H1 (cell line): Measurements from ENCODE around the gene TMEM18. TPM values are rescaled to one million over a fixed set of nuclear protein-coding genes. Genes with fewer than 3 reads are reported as not detected.
A peak's percentile ranks its signal among the peaks of the same experiment; 100 is the strongest.

ENCODE experiments used
- CTCF ChIA-PET: fragments of 300-600 bp; sonication (Branson Sonifier 250); formaldehyde crosslinking; loops from one replicate; lab custom pipeline; 2021; ENCODE audit not compliant: partially characterized antibody; lab: Charles Lee
- POLR2A ChIA-PET: fragments of 300-600 bp; sonication (Branson Sonifier 250); formaldehyde crosslinking; loops from one replicate; lab custom pipeline; 2021; ENCODE audit warnings: inconsistent platforms; ENCODE audit not compliant: partially characterized antibody; lab: Charles Lee
- DNase-seq, 2 experiments: peaks; one replicate each; pipeline versions ENCODE4 v3.0.0 to v3.0.0-alpha.2; 2010 to 2022; ENCODE audit warnings: low spot score in 2 of 2, low read depth in 1 of 2, mixed read lengths in 1 of 2
- FAIRE-seq: peaks from 2 replicates; lab custom pipeline; 2011; peaks lifted over from hg19 to GRCh38; lab: Jason Lieb, UNC
- H2AFZ ChIP-seq: 2 replicates; pipeline ENCODE4 v1.8.1; 2012; ENCODE audit warnings: low read length, inconsistent platforms
- H2AK5ac ChIP-seq: 2 replicates; pipeline ENCODE4 v1.6.1; 2013; ENCODE audit warnings: low read depth, low read length
- H2BK120ac ChIP-seq: replicated peaks from 2 replicates; pipeline ENCODE3; 2013; ENCODE audit warnings: low read depth, low read length, inconsistent platforms
- H2BK12ac ChIP-seq: 2 replicates; pipeline ENCODE4 v1.6.1; 2013; ENCODE audit warnings: low read depth, low read length
- H2BK15ac ChIP-seq: 2 replicates; pipeline ENCODE4 v1.6.1; 2013; ENCODE audit warnings: low read length
- H2BK20ac ChIP-seq: 2 replicates; pipeline ENCODE4 v1.6.1; 2013; ENCODE audit warnings: low read length
- H2BK5ac ChIP-seq: 2 replicates; pipeline ENCODE4 v1.6.1; 2013; ENCODE audit warnings: low read depth, low read length
- H3K14ac ChIP-seq: 2 replicates; pipeline ENCODE4 v1.6.1; 2013; ENCODE audit warnings: inconsistent platforms; ENCODE audit not compliant: insufficient read length
- H3K18ac ChIP-seq: 2 replicates; pipeline ENCODE4 v1.6.1; 2013; ENCODE audit warnings: low read length; ENCODE audit errors: extremely low read depth
- H3K23ac ChIP-seq: 2 replicates; pipeline ENCODE4 v1.6.1; 2013; ENCODE audit warnings: inconsistent platforms; ENCODE audit not compliant: insufficient read length
- H3K23me2 ChIP-seq: 2 replicates; pipeline ENCODE4 v1.6.1; 2013; ENCODE audit warnings: low read depth, low read length
- H3K27ac ChIP-seq: 2 replicates; pipeline ENCODE4 v1.6.1; 2011; ENCODE audit warnings: low read depth, low read length, inconsistent platforms
- H3K27me3 ChIP-seq, 4 experiments: replicated peaks in 1 of 4; 1 replicate in 1 of 4; 2 replicates in 3 of 4; pipeline versions ENCODE4 v1.6.1 to v1.8.1; 2011 to 2013; ENCODE audit warnings: low read length in 3 of 4, mild to moderate bottlenecking in 3 of 4, inconsistent platforms in 2 of 4, mixed read lengths in 2 of 4, moderate library complexity in 1 of 4; ENCODE audit not compliant: control insufficient read depth in 3 of 4, insufficient read depth in 3 of 4; ENCODE audit errors: extremely low read depth in 1 of 4
- H3K36me3 ChIP-seq, 4 experiments: 2 replicates each; pipeline versions ENCODE4 v1.6.1 to v1.8.1; 2011 to 2013; ENCODE audit warnings: mild to moderate bottlenecking in 4 of 4, low read length in 3 of 4, moderate library complexity in 2 of 4, control low read depth in 1 of 4, inconsistent platforms in 1 of 4; ENCODE audit not compliant: insufficient read depth in 4 of 4, control insufficient read depth in 2 of 4
- H3K4ac ChIP-seq: replicated peaks from 2 replicates; pipeline ENCODE3; 2013; ENCODE audit warnings: low read length, low read depth, mixed read lengths, inconsistent platforms; ENCODE audit not compliant: insufficient read length
- H3K4me1 ChIP-seq, 4 experiments: replicated peaks in 1 of 4; 1 replicate in 1 of 4; 2 replicates in 3 of 4; pipeline versions ENCODE4 v1.6.1 to v1.8.1; 2011 to 2013; ENCODE audit warnings: low read length in 3 of 4, inconsistent platforms in 2 of 4, mixed read lengths in 1 of 4; ENCODE audit not compliant: insufficient read depth in 4 of 4, control insufficient read depth in 3 of 4
- H3K4me2 ChIP-seq, 2 experiments: 2 replicates each; pipeline versions ENCODE4 v1.6.1 to v1.8.1; 2011 to 2013; ENCODE audit warnings: low read depth in 2 of 2, low read length in 2 of 2, control low read depth in 1 of 2, inconsistent platforms in 1 of 2, mild to moderate bottlenecking in 1 of 2; ENCODE audit not compliant: insufficient read depth in 1 of 2
- H3K4me3 ChIP-seq, 4 experiments: fragments of 200-600, 300-600 bp in 1 of 4; sonication (generic), shearing (Covaris generic), sonication (Bioruptor Twin) in 1 of 4; 2 replicates each; pipeline versions ENCODE4 v1.5.1 to v1.8.1; 2011 to 2016; ENCODE audit warnings: low read length in 4 of 4, low read depth in 3 of 4, control low read depth in 2 of 4, inconsistent platforms in 2 of 4, mild to moderate bottlenecking in 2 of 4, mixed read lengths in 1 of 4, moderate library complexity in 1 of 4; ENCODE audit not compliant: insufficient read depth in 2 of 4; ENCODE audit errors: extremely low read depth in 1 of 4
- H3K56ac ChIP-seq: replicated peaks from 2 replicates; pipeline ENCODE3; 2013; ENCODE audit warnings: low read depth, mild to moderate bottlenecking, mixed read lengths, low read length, inconsistent platforms; ENCODE audit not compliant: insufficient read length
- H3K79me1 ChIP-seq: 2 replicates; pipeline ENCODE4 v1.6.1; 2013; ENCODE audit warnings: low read depth, low read length, control low read depth
- H3K79me2 ChIP-seq, 2 experiments: 2 replicates each; pipeline versions ENCODE4 v1.6.1 to v1.8.1; 2012 to 2013; ENCODE audit warnings: low read length in 2 of 2, mild to moderate bottlenecking in 2 of 2, inconsistent platforms in 1 of 2; ENCODE audit not compliant: insufficient read depth in 2 of 2, control insufficient read depth in 1 of 2
- H3K9ac ChIP-seq, 4 experiments: replicated peaks in 1 of 4; 1 replicate in 1 of 4; 2 replicates in 3 of 4; pipeline versions ENCODE4 v1.6.1 to v1.8.1; 2011 to 2013; ENCODE audit warnings: low read depth in 3 of 4, low read length in 3 of 4, control low read depth in 2 of 4, mild to moderate bottlenecking in 2 of 4, moderate library complexity in 2 of 4, inconsistent platforms in 1 of 4; ENCODE audit errors: extremely low read depth in 1 of 4
- H3K9me3 ChIP-seq, 2 experiments: 2 replicates each; pipeline versions ENCODE4 v1.6.1 to v1.8.1; 2012 to 2013; ENCODE audit warnings: mild to moderate bottlenecking in 2 of 2, moderate library complexity in 2 of 2, control low read depth in 1 of 2, inconsistent platforms in 1 of 2, low read depth in 1 of 2, low read length in 1 of 2, mixed read lengths in 1 of 2; ENCODE audit not compliant: insufficient read depth in 2 of 2
- H4K20me1 ChIP-seq, 2 experiments: replicated peaks in 1 of 2; 2 replicates each; pipeline versions ENCODE3 to v1.8.1; 2011 to 2013; ENCODE audit warnings: inconsistent platforms in 2 of 2, low read length in 2 of 2, mild to moderate bottlenecking in 1 of 2; ENCODE audit not compliant: insufficient read depth in 2 of 2, control insufficient read depth in 1 of 2
- H4K5ac ChIP-seq: 2 replicates; pipeline ENCODE4 v1.6.1; 2013; ENCODE audit warnings: low read length, low read depth, mixed read lengths, inconsistent platforms; ENCODE audit not compliant: insufficient read length
- H4K8ac ChIP-seq: 2 replicates; pipeline ENCODE4 v1.8.0; 2013; ENCODE audit warnings: mild to moderate bottlenecking, moderate library complexity, low read length, inconsistent platforms; ENCODE audit not compliant: insufficient read depth; ENCODE audit errors: extremely low read depth
- H4K91ac ChIP-seq: replicated peaks from 2 replicates; pipeline ENCODE3; 2013; ENCODE audit warnings: low read length, mixed read lengths, inconsistent platforms; ENCODE audit not compliant: insufficient read length
- CREB1 ChIP-seq: IDR thresholded peaks from 2 replicates; pipeline ENCODE4 v1.6.1; 2012; ENCODE audit warnings: inconsistent platforms
- GABPA ChIP-seq: IDR thresholded peaks from 2 replicates; pipeline ENCODE4 v1.6.1; 2011; ENCODE audit warnings: mild to moderate bottlenecking, low read length, moderate library complexity, borderline replicate concordance; ENCODE audit not compliant: insufficient read depth
- HDAC2 ChIP-seq, 2 experiments: fragments of 300-600 bp in 1 of 2; sonication (generic) in 1 of 2; IDR thresholded peaks; 2 replicates each; pipeline ENCODE4 v1.6.1; 2011 to 2012; ENCODE audit warnings: low read depth in 2 of 2, low read length in 2 of 2, mild to moderate bottlenecking in 2 of 2, moderate library complexity in 2 of 2, borderline replicate concordance in 1 of 2, inconsistent platforms in 1 of 2
- ZNF274 ChIP-seq: IDR thresholded peaks from 2 replicates; pipeline ENCODE4 v1.7.0; 2012; ENCODE audit warnings: low read length, borderline replicate concordance; ENCODE audit errors: extremely low read depth
- WGBS, 2 experiments: shearing (Covaris generic) in 1 of 2; methylation state at CpG; one replicate each; pipeline versions ENCODE4 v1.1.6 to v1.1.7; 2013 to 2015; ENCODE audit warnings: low lambda C conversion rate in 2 of 2, mixed read lengths in 2 of 2, inconsistent platforms in 1 of 2, low coverage in 1 of 2, missing lambda C conversion rate in 1 of 2; ENCODE audit not compliant: insufficient replicate concordance in 2 of 2, insufficient coverage in 1 of 2, insufficient read length in 1 of 2; ENCODE audit errors: extremely low coverage in 1 of 2, missing lambda C conversion rate in 1 of 2; 5-methylcytosine and 5-hydroxymethylcytosine counted together
- polyA plus RNA-seq, 7 experiments: library from polyadenylated mRNA; depleted of rRNA in 3 of 7; stranded (reverse) in 5 of 7; unstranded in 2 of 7; fragments of >200 nt in 5 of 7; fragments of 200-250 nt in 2 of 7; gene quantifications; 1 replicate in 5 of 7; 2 replicates in 1 of 7; 4 replicates in 1 of 7; pipeline versions ENCODE4 v1.2.1 to v1.2.3, GENCODE V29; 2011 to 2013; ENCODE audit warnings: missing spikeins in 2 of 7, mixed read lengths in 2 of 7
- total RNA-seq: library from RNA; stranded (reverse); fragmentation: NEBNext Ultra II Directional; extraction: Animal tissue kit (Norgen Biotek cat#: 25700); gene quantifications from 2 replicates; pipeline ENCODE4 v1.2.1, GENCODE V29; 2021
- TF ChIP-seq, protein P1 (sequence below): IDR thresholded peaks from 2 replicates; pipeline ENCODE4 v1.6.1; 2012; ENCODE audit warnings: inconsistent platforms
- TF ChIP-seq, protein P2 (sequence below): IDR thresholded peaks from 2 replicates; pipeline ENCODE4 v1.6.1; 2012; ENCODE audit warnings: inconsistent platforms

Gene TMEM18
- total and polyA plus RNA-seq, 2 of the 8 experiments (the other 6 are each of a cell fraction or from before 2014, with no cell fraction given) = 22.4 to 27.1 TPM

DNA sequence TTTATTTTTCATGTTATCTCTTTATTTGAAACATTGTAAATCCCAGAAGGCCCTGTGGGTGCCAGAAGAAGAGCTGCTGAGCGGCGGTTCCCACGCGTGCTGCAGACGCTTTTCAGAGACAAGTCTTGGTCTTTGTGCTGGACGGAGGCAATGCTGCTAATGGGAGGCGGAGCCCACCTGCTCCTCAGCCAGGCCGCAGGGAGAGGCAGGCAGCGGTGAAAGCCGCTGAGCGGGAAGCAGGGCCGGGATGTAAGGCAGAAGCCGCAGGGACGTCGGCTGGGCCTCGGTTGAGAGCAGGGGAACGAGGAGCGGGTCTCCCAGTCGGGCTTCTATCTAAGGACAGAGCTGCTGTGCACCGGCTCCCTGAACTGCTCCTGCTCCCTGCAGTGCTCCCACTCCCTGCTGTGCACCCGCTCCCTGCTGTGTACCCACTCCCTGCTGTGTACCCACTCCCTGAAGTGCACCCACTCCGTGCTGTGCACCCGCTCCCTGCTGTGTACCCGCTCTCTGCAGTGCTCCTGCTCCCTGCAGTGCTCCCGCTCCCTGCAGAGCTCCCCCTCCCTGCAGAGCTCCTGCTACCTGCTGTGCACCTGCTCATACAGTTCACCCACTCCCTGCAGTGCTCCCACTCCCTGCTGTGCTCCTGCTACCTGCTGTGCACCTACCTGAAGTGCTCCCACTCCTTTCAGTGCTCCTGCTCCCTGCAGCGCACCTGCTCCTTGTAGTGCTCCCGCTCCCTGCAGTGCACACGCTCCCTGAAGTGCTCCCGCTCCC lies 16.4 kb downstream of the TMEM18 start:
- Histone ChIP-seq H3K27me3 (no peaks in the 10 kb centered on the region; a peak in 1 of 7 replicates), H3K18ac (no peak overlapping the region)

More for the DNA sequence above, 16.4 kb downstream of the TMEM18 start:
- Histone ChIP-seq H3K4me3 (no peak overlapping the region), H2BK20ac (no peak overlapping the region), H3K9ac (no peak overlapping the region; a peak in 1 of 7 replicates), H2BK120ac (no peak overlapping the region), H3K4me1 (peaks cover 0 to 6% (median 0%) of the 10 kb centered on the region in 4 experiments; a peak in 2 of 7 replicates), H3K14ac (no peak overlapping the region), H2AK5ac (0 out of 2 replicates have a peak overlapping the region, but pooled peaks have one; percentile 65), H2BK15ac (no peak overlapping the region), H3K4ac (no peak overlapping the region), H3K23me2 (0 out of 2 replicates have a peak, but pooled peaks cover 1% of the 10 kb centered on the region), H3K79me2 (no peaks in the 10 kb centered on the region), H2BK12ac (no peak overlapping the region), H4K8ac (0 out of 2 replicates have a peak overlapping the region, but pooled peaks have one; percentile 18), H3K27ac (no peak overlapping the region), H3K56ac (no peak overlapping the region), H3K23ac (no peak overlapping the region), H3K79me1 (peaks cover 2% of the 10 kb centered on the region), H2AFZ (no peak overlapping the region), H3K36me3 (peaks cover 0 to 7% (median under 1%) of the 10 kb centered on the region in 4 experiments; a peak in 4 of 8 replicates), H3K4me2 (no peak overlapping the region; a peak in 1 of 4 replicates), H4K5ac (no peak overlapping the region), H3K9me3 (peaks cover 7% of the 10 kb centered on the region in 2 experiments), H4K91ac (no peak overlapping the region), H4K20me1 (peaks cover 0 to 8% of the 10 kb centered on the region in 2 experiments), H2BK5ac (no peak overlapping the region)
- 68% methylated on average over 26 of the region's 29 CpGs; no CpG with 5 or more reads in 1 of the 2 experiments for WGBS, 2 experiments
- CTCF ChIA-PET = interaction anchor here (0.6 to 2.8 kb wide), 4 partner anchors 11 to 131 kb away, joined by 3 to 15 read pairs (median 4); no protein-coding TSS in a partner anchor
- POLR2A ChIA-PET = no interaction called here
- no peak for FAIRE-seq
- peak; percentile 43 to 64 for DNase-seq
- TF ChIP-seq, protein P1, sequence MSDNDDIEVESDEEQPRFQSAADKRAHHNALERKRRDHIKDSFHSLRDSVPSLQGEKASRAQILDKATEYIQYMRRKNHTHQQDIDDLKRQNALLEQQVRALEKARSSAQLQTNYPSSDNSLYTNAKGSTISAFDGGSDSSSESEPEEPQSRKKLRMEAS = peak; percentile 47; the same call in 1 of the 2 replicates
- TF ChIP-seq CREB1 (no peak), ZNF274 (no peak), GABPA (0 out of 2 replicates have a peak, but pooled peaks have one; percentile 23), HDAC2 (IDR thresholded peaks at IDR 0.05; ENCODE audit: borderline replicate concordance in 1 of 2, low read depth in 2 of 2, low read length in 2 of 2) (no peak)
- TF ChIP-seq, protein P2, sequence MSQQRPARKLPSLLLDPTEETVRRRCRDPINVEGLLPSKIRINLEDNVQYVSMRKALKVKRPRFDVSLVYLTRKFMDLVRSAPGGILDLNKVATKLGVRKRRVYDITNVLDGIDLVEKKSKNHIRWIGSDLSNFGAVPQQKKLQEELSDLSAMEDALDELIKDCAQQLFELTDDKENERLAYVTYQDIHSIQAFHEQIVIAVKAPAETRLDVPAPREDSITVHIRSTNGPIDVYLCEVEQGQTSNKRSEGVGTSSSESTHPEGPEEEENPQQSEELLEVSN = peak; percentile 72
